ENCODE measurements around the gene MORC2.

DNA sequence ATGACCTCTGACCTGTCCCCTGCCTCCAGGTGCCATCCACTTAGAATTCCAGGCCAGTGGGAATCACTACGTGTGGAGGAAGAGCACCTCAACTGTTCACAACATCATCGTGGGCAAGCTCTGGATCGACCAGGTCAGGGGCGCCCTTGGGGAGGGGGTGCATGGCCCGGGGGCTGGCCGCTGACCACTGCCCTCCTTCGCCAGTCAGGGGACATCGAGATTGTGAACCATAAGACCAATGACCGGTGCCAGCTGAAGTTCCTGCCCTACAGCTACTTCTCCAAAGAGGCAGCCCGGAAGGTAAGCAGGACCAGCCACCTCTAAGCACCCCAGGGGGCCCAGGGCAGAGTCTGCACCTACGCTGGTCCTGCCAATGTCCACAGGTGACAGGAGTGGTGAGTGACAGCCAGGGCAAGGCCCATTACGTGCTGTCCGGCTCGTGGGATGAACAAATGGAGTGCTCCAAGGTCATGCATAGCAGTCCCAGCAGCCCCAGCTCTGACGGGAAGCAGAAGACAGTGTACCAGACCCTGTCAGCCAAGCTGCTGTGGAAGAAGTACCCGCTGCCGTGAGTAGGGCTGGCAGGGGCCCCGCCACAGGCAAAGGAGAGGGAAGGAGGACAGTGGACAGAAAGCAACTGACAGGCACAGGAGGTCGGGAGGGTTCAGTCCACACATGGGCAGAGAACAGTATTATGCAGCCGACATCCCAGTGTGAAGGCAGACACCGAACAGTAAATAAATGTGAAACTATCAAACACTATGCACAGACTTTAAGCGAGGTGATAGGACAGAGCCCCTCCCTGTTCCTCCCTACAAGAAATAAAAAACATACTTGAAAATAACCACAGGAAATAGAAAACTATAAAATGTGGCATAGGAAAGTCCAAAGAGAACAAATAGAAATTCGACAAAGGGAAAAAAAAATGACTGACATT is 74.9 kb downstream of the MORC2 start:
- TF ChIP-seq, protein P1, sequence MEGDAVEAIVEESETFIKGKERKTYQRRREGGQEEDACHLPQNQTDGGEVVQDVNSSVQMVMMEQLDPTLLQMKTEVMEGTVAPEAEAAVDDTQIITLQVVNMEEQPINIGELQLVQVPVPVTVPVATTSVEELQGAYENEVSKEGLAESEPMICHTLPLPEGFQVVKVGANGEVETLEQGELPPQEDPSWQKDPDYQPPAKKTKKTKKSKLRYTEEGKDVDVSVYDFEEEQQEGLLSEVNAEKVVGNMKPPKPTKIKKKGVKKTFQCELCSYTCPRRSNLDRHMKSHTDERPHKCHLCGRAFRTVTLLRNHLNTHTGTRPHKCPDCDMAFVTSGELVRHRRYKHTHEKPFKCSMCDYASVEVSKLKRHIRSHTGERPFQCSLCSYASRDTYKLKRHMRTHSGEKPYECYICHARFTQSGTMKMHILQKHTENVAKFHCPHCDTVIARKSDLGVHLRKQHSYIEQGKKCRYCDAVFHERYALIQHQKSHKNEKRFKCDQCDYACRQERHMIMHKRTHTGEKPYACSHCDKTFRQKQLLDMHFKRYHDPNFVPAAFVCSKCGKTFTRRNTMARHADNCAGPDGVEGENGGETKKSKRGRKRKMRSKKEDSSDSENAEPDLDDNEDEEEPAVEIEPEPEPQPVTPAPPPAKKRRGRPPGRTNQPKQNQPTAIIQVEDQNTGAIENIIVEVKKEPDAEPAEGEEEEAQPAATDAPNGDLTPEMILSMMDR (conservative IDR thresholded peaks at IDR 0.05; ENCODE audit: low read depth, low read length) = no peak
- TF ChIP-seq EZH2 (IDR thresholded peaks at IDR 0.05; ENCODE audit: borderline replicate concordance, low read depth, low read length, poor library complexity, severe bottlenecking) = no peak

All from A673 (cell line).